COLO829 (cell line): ENCODE data around the gene CUX1.
"Not testable (repeated sequence)": the region's sequence is repeated elsewhere in the genome, so short reads cannot be mapped to it uniquely, and the experiment has no call there.

Source experiments
- DNase-seq: peaks from one replicate; pipeline ENCODE4 v3.0.0; 2012; ENCODE audit warnings: low spot score

CUX1 gene

GRCh38 chr7:101817471-101818286 lies at the start of gene CUX1:
TSS of gene CUX1 (plus strand) at chr7:101817626. CDS start at chr7:101817640, 14 bp downstream.
- DNase-seq, result no peak

- DNase-seq, result no peak
Observed at GRCh38 chr7:101768280-101768679, 49.1 kb upstream of the CUX1 start.

DNA sequence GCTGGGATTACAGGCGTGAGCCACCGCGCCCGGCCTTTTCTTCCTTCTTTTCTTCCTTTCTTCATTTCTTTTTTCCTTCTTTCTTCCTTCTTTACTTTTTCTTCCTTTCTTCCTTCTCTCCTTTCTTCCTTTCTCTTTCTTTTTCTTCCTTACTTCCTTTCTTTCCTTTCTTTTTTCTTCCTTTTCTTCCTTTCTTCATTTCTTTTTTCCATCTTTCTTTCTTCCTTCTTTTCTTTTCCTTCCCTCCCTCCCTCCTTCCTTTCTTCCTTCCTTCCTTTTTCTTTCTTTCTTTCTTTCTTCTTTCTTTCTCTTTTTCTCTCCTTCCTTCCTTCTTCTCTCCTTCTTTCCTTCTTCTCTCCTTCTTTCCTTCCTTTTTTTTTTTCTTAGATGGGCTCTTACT lies 47.0 kb upstream of the CUX1 start:
- DNase-seq, result no peak

DNA sequence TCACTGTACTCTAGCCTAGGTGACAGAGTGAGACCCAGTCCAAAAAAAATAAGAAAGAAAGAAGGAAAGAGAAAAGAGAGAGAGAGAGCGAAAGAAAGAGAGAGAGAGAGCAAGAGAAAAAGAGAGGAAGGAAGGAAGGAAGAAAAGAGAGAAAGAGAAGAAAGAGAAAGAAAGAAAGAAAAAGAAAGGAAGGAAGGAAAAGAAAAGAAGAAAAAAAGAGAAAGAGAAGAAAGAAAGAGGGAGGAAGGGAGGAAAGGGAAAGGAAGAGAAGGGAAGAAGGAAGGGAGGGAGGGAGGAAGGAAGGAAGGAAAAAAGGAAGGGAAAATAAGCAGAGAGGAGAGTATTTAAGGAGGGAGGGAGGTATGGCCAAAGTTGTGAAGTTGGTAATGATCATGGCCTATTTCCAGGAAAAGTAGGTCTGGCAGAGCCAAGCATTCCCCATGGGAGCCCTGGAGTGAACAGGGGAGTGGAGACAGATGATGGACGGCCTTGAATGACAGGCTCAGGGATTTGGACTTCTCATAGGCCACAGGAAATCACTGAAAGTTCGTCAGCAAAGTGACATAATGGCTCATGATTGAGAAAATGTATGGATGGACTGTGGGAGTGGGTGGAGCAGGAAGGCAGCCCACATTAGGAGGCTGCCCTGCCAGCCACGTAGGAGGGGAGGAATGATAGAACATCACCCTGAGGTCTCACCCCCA lies 44.8 kb upstream of the CUX1 start:
- DNase-seq, result peak; percentile 46

- no peak for DNase-seq
Observed at GRCh38 chr7:101775181-101775580, 42.2 kb upstream of the CUX1 start.

DNA sequence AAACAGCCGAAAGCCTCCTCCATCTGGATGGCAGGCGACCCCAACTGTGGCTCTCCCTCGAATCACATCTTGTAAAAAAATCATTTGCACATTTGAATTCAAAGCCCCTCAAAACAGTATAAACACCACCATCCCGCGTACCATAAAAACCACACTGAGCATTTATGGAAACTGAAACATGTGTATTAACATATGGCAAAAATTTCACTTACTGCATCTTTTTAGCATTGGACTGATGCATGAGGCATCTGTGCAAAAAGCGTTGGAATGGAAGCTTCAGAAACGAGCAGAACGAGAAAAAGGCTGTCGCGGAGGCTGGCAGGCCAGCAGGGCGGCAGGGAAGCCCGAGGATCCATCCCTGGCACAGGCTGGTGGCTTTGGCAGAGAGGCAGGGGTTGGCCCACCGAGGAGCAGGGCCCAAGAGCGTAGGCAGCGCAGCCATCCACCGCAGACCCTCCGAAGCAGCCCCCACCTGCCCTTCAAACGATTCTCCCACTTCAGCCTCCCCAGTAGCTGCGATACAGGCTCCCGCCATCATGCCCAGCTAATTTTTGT lies 39.3 kb upstream of the CUX1 start:
- DNase-seq, result no peak

DNA sequence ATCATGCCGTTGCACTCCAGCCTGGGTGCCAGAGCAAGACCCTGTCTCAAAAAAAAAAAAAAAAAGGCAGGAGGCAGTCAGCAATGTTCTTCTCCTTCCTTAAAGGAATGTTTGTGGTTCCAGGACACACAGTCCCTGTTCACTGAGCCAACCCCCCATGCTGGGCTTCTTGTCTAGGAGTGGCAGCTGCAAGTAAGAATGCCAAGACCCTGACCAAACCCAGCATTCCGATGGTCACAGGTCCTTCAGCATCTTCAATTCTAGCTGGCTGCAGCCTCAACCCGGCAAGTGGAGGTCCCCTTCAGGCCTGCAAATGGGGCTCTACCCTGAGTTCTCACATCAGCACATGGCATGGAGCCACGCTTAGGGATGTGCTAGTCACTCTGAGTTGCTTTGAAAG lies 38.2 kb upstream of the CUX1 start:
- no peak for DNase-seq

DNA sequence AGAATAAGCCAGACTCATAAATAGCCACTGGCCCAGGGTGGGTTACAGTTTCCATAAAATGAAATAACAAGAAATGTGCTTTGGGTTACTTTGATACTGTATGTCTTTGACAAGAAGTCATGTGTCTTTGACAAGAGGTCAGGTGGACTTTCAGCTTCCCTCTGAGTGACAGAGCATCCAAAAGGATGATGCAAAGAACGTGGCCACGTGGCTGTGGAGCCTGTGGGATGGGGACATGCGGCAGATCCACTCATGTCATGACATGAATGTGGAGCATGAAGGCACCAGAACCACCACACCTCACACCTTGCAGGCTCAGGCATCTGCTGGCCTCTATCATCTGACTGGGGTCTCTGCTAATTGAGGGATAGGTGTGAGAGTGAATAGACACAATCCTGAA lies 37.1 kb upstream of the CUX1 start:
- no peak for DNase-seq

GRCh38 chr7:101781439-101781838 lies 36.0 kb upstream of the CUX1 start:
- DNase-seq, result no peak

- no peak for DNase-seq
Observed at GRCh38 chr7:101782476-101782875, 35.0 kb upstream of the CUX1 start.

GRCh38 chr7:101782896-101783295 lies 34.5 kb upstream of the CUX1 start:
- no peak for DNase-seq

DNA sequence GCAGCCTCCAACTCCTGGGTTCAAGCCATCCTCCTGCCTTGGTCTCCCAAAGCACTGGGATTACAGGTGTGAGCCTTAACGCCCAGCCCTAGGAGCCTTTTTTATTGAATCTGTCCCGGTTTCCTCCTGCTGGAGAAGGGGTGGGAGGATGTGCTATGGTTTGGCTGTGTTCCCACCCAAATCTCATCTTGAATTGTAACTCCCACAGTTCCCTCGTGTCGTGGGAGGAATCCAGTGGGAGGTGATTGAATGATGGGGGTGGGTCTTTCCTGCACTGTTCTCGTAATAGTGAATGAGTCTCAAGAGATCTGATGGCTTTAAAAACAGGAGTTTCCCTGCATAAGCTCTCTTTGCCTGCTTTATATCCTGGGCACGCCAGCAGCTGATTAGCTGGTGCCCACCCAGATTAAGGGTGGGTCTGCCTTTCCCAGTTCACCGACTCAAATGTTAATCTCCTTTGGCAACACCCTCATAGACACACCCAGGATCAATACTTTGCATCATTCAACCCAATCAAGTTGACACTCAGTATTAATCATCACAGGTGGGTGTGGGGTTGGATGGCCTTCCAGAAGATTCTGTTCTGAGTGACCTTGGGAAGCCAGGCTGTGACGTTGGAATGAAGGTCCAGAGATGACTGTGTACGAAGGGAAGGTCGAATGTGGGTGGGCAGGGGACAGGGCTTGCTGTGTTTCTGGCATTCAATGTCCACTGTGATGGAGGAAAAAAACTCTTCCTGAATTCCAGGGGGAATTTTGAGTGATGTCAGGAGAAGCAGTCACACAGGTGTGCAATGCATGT lies 33.8 kb upstream of the CUX1 start:
- DNase-seq, result no peak

DNA sequence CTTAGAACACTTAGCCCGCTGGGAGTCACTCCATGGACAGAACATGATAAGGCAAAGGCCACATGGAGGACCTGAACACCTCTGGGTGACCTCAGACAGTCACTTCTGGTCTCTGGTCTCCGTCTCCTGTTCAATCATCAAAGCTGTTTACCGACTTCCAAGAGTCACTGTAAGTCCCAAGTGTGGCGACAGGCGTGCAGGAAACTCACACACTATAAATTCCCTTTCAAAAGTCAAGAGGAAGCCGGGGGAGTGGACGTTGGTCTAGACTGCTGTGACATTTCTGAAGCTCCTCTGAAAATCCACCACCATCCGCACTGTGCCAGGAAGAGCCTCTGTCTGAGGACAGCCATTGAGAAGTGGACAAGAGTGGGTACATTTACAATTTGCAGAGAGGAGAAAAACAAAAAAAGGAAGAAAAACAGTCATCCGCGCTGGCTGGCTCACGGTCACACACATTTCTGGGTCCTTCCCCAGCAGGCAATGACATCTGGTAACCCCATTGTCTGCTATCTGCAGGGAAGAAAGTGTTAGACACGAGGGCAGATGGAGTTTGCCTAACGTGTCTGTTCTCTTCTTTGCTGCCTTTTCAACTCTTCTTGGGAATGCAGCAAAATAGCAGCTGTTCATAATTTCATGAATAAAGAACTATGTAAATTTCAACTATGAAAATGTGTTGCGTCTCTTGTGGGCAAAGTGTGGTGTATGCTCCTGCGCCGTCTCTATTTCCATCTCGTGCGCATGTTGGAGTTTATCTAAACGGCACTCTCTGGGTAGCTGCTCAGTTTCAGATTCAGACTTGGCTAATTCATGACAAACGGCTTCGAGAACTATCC lies 32.9 kb upstream of the CUX1 start:
- DNase-seq, result no peak

GRCh38 chr7:101787864-101788263 lies 29.6 kb upstream of the CUX1 start:
- no peak for DNase-seq

- DNase-seq, result no peak
Observed at GRCh38 chr7:101788517-101788916, 28.9 kb upstream of the CUX1 start.

GRCh38 chr7:101790566-101791293 lies 26.7 kb upstream of the CUX1 start:
- no peak for DNase-seq

DNA sequence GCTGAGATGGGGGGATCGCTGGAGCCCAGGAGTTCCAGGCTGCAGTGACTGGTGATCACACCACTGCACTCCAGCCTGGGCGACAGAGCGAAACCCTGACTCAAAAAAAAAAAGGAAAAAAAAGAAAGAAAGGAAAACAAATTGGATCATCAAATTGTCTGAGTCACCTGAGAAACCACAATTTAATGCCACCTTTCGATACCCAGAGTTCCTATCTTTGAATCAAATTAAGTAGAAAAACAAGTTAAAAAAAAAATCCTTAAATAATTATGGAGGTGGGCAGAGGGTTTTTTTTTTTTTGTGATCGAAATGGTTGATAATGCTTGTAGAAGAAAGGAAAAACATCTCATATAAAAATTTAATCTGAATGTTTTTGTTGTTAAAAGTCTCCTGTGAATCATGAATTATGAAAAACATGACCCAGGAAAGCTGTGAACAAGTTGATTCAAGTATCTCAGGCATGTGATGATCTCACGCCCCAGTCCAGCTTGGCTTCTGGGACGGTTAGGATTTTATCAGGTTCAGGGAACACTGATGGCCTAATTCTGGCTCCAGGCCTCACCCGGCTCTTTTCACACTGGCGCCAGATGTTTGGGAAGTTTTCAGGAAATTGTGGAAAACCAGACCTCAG lies 25.3 kb upstream of the CUX1 start:
- no peak for DNase-seq

- DNase-seq, result not testable (repeated sequence)
Observed at GRCh38 chr7:101792682-101793071, 24.7 kb upstream of the CUX1 start.

GRCh38 chr7:101795461-101795860 lies 22.0 kb upstream of the CUX1 start:
- no peak for DNase-seq

GRCh38 chr7:101798173-101798572 lies 19.3 kb upstream of the CUX1 start:
- not testable (repeated sequence) for DNase-seq
